Activated CD4-positive, alpha-beta T cell treated with anti-CD3 and anti-CD28 coated beads for 48 hours (primary cell): ENCODE results near the gene E2F1.
"Not testable (repeated sequence)": the region's sequence is repeated elsewhere in the genome, so short reads cannot be mapped to it uniquely, and the experiment has no call there.

Source experiments
- DNase-seq: peaks from one replicate; pipeline ENCODE4 v3.0.0-alpha.2; 2020

E2F1 gene

GRCh38 chr20:33710681-33711445 lies 24.7 kb upstream of the E2F1 start:
- no peak for DNase-seq

- no peak for DNase-seq
Observed at GRCh38 chr20:33709905-33710541, 23.8 kb upstream of the E2F1 start.

- DNase-seq = peak; percentile 40
Observed at GRCh38 chr20:33709398-33709797, 23.2 kb upstream of the E2F1 start.

DNA sequence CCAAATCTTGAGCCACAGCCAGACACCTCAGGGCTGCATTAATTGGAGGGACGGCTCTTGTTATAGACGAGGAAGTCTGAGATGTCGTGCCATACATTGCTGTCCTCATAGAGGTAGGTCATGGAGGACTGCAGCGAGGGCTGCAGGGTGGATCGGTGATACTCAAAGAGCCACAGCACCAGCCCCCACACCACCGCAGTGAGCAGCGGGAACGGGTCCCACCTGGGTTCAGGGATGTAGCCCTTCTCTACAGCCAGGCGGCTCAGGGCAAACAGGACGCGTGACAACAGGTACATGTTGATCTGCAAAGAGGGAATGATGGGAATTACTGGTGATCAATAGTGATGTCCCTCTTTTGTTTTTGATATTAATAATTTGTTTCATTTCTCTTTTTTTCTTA lies 21.5 kb upstream of the E2F1 start:
- DNase-seq = no peak

DNA sequence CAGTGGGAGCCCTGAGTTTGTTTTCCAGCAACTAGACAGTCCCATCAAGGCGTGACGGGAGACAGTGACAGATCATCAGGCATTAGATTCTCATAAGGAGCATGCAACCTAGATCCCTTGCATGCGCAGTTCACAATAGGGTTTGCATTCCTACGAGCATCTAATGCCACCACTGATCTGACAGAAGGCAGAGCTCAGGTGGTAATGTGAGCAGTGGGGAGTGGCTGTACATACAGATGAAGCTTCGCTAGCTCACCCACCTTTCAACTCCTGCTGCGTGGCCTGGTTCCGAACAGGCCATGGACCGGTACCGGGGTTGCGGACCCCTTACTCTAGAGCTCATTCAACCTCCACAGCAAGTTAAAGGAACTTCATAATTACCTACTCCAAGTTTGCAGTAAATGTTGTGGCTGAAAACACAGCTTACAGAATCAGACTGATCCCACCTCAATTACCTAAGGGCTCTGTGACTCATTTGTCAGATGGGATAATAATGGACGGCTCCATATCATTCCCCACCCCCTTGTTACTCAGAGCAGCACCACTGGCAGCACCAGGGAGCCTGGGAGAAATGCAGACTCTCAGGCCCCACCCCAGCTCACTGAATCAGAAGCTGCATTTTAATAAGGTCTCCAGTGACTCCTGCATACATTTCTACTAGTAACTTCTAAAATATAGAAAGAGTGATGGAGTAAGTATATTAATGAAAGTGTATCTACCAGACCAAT lies 18.2 kb upstream of the E2F1 start:
- DNase-seq = no peak

GRCh38 chr20:33703498-33704137 lies 17.4 kb upstream of the E2F1 start:
- DNase-seq = no peak

DNA sequence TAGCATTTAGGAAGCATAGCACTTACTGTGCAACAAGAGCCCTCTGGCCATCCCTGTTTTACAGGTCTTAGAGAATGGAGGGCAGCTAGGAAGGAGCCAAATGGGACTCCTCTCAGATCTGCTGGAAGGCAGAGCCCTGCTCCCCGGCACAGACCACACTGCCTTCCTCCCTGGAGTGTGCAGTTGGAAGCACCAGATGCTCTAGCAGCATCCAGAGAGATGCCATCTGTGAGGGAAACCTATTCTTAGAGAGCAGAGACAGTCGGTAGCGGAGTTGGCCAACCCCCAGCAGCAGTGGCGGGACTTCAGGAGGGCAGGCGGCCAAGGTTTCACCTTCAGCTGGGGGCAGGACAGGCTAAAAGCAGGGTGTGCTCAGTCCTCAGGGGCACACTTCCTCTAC lies 16.7 kb upstream of the E2F1 start:
- DNase-seq = no peak

GRCh38 chr20:33701629-33702450 lies 15.7 kb upstream of the E2F1 start:
- no peak for DNase-seq

DNA sequence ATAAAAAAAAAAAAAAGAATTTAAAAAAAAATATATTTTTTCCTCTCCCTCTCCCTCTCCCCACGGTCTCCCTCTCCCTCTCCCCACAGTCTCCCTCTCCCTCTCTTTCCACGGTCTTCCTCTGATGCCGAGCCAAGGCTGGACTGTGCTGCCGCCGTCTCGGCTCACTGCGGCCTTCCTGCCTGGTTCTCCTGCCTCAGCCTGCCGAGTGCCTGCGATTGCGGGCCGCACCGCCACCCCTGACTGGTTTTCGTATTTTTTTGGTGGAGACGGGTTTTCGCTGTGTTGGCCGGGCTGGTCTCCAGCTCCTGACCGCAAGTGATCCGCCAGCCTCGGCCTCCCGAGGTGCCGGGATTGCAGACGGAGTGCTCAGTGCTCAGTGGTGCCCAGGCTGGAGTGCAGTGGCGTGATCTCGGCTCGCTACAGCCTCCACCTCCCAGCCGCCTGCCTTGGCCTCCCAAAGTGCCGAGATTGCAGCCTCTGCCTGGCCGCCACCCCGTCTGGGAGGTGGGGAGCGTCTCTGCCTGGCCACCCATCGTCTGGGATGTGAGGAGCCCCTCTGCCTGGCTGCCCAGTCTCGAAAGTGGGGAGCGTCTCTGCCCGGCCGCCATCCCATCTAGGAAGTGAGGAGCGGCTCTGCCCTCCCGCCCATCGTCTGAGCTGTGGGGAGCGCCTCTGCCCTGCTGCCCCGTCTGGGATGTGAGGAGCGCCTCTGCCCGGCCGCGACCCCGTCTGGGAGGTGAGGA lies 14.7 kb upstream of the E2F1 start:
- DNase-seq = not testable (repeated sequence)

DNA sequence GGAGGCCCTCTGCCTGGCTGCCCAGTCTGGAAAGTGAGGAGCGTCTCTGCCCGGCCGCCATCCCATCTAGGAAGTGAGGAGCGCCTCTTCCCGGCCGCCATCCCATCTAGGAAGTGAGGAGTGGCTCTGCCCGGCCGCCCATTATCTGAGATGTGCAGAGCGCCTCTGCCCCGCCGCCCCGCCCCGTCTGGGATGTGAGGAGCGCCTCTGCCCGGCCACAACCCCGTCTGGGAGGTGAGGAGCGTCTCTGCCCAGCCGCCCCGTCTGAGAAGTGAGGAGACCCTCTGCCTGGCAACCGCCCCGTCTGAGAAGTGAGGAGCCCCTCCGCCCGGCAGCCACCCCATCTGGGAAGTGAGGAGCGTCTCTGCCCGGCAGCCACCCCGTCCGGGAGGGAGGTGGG lies 12.8 kb upstream of the E2F1 start:
- not testable (repeated sequence) for DNase-seq

DNA sequence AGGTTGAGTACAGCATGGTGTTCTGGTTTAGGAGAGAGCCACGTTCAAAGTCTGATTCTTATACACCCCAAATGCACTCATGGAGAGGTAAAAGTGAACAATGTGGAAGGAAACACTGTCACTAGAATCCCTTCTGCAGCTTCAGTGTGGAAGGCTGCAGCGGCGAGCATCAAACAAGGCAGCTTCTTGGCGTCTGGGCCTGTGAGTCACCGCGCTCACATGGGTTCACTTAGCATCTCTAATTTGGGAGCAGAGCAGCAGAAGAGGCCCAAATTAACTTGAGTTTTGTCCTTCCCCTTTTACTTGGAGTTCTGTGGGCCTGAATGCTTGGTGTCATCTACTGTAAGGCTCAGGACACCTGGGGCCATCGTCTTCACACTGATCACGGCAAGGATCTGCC lies 10.9 kb upstream of the E2F1 start:
- no peak for DNase-seq

DNA sequence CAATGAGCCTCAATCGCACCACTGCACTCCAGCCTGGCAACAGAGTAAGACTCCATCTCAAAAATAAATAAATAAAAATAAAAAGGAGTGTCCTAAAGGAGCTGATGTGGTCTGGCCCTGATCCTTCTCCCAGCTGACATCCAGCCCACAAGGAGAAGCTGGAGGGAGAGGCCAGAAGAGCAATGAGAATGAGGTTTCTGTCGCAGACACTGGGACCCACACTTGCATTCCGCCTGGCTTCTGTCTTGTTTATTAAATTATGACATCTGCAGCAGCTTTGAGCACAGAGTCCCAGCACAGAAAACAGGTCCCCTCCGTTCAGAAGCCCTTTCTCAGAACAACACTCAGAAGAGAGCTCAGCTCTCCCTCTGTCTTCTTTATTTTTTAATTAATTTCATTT lies 10.3 kb upstream of the E2F1 start:
- no peak for DNase-seq

DNA sequence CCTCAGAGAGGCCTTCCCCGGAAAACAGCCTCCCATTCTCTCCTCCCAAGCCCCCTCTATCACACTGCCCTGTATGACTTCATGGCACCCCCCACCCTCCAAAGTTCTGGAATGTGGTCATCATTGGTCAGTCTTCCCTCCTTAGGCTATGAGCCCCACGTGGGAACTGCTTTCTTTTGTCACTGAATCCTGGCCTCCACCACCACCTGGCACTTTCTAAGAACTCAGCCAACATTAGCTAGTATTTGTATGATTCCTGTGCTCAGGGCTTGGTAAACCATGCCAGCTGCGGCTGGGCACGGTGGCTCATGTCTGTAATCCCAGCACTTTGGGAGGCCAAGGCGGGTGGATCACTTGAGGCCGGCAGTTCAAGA lies 8.4 kb upstream of the E2F1 start:
- no peak for DNase-seq

- no peak for DNase-seq
Observed at GRCh38 chr20:33693741-33694638, 7.8 kb upstream of the E2F1 start.

GRCh38 chr20:33693289-33693688 lies 7.1 kb upstream of the E2F1 start:
- no peak for DNase-seq

GRCh38 chr20:33689973-33690372 lies 3.8 kb upstream of the E2F1 start:
- DNase-seq = peak; percentile 67

DNA sequence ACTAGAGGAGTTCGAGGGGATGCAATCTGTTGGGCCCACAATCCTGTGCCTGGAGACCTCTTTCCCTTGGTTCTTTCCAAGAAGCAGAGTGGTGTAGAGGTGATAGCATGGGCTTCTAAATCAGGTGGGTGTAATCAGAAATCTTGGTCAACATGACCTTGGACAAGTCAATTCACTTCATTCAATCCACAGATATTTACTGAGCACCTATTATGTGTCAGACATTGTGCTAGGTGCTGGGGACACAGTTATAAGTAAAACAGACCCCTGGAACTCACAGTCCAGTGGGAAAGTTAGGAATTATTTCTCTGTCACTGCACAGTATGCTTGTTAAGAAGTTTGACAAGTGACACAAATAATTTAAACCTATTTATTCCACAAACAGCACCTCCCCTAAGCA lies 3.3 kb upstream of the E2F1 start:
- DNase-seq = no peak

GRCh38 chr20:33688938-33689424 lies 2.8 kb upstream of the E2F1 start:
- DNase-seq = no peak

DNA sequence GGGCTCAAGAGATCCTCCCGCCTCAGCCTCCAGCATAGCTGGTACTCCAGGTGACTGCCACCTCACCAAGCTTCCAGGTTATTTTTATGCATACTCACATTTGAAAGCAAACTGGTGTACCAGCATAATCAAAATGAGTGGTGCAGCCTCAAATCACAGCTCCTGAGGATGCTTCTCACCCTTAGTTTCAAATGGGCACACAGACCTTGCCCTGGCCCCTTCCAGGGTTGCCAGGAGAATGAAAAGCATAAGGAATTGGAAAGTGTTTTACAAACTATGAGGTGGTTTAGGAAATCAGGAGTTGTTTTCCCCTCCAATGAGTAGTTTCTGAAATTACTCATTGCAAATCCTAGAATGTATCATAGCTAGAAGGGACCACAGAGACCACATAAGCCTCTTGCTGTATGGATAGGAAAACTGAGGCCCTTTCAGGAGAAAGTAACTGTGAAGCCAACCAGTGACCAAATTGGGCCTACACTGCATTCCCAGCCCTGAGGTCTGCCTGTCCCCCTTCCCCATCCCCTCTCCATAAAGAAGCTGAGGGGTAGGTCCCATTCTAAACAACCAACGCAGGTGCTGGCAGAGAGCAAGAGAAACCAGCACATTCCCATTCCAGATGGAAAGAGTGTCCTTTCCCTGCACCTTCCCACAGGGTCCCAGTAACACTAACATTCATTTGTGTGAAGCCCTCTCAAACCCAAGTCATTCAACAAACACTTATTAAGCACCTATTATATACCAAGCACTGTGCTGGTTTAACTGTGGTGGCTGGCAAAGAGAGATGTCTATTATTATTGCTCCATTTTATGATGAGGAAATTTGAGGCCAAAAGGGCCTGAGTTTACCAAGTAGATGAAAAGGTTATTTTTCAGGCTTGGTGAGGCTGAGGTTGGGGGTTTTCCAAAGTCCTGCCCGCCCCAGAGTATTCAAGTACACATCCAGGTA lies 2.1 kb upstream of the E2F1 start:
- no peak for DNase-seq
